H1 (cell line): ENCODE measurements around the gene SLC6A18. TPM values are rescaled to one million over a fixed set of nuclear protein-coding genes. Genes with fewer than 3 reads are reported as not detected.

Source experiments
- CTCF ChIA-PET: fragments of 300-600 bp; sonication (Branson Sonifier 250); formaldehyde crosslinking; loops from one replicate; lab custom pipeline; 2021; ENCODE audit not compliant: partially characterized antibody; lab: Charles Lee
- POLR2A ChIA-PET: fragments of 300-600 bp; sonication (Branson Sonifier 250); formaldehyde crosslinking; loops from one replicate; lab custom pipeline; 2021; ENCODE audit warnings: inconsistent platforms; ENCODE audit not compliant: partially characterized antibody; lab: Charles Lee
- DNase-seq, 2 experiments: peaks; one replicate each; pipeline versions ENCODE4 v3.0.0 to v3.0.0-alpha.2; 2010 to 2022; ENCODE audit warnings: low spot score in 2 of 2, low read depth in 1 of 2, mixed read lengths in 1 of 2
- FAIRE-seq: peaks from 2 replicates; lab custom pipeline; 2011; peaks lifted over from hg19 to GRCh38; lab: Jason Lieb, UNC
- H2AFZ ChIP-seq: 2 replicates; pipeline ENCODE4 v1.8.1; 2012; ENCODE audit warnings: low read length, inconsistent platforms
- H2AK5ac ChIP-seq: 2 replicates; pipeline ENCODE4 v1.6.1; 2013; ENCODE audit warnings: low read depth, low read length
- H2BK120ac ChIP-seq: replicated peaks from 2 replicates; pipeline ENCODE3; 2013; ENCODE audit warnings: low read depth, low read length, inconsistent platforms
- H2BK12ac ChIP-seq: 2 replicates; pipeline ENCODE4 v1.6.1; 2013; ENCODE audit warnings: low read depth, low read length
- H2BK15ac ChIP-seq: 2 replicates; pipeline ENCODE4 v1.6.1; 2013; ENCODE audit warnings: low read length
- H2BK20ac ChIP-seq: 2 replicates; pipeline ENCODE4 v1.6.1; 2013; ENCODE audit warnings: low read length
- H2BK5ac ChIP-seq: 2 replicates; pipeline ENCODE4 v1.6.1; 2013; ENCODE audit warnings: low read depth, low read length
- H3K14ac ChIP-seq: 2 replicates; pipeline ENCODE4 v1.6.1; 2013; ENCODE audit warnings: inconsistent platforms; ENCODE audit not compliant: insufficient read length
- H3K18ac ChIP-seq: 2 replicates; pipeline ENCODE4 v1.6.1; 2013; ENCODE audit warnings: low read length; ENCODE audit errors: extremely low read depth
- H3K23ac ChIP-seq: 2 replicates; pipeline ENCODE4 v1.6.1; 2013; ENCODE audit warnings: inconsistent platforms; ENCODE audit not compliant: insufficient read length
- H3K23me2 ChIP-seq: 2 replicates; pipeline ENCODE4 v1.6.1; 2013; ENCODE audit warnings: low read depth, low read length
- H3K27ac ChIP-seq: 2 replicates; pipeline ENCODE4 v1.6.1; 2011; ENCODE audit warnings: low read depth, low read length, inconsistent platforms
- H3K27me3 ChIP-seq, 4 experiments: replicated peaks in 1 of 4; 1 replicate in 1 of 4; 2 replicates in 3 of 4; pipeline versions ENCODE4 v1.6.1 to v1.8.1; 2011 to 2013; ENCODE audit warnings: low read length in 3 of 4, mild to moderate bottlenecking in 3 of 4, inconsistent platforms in 2 of 4, mixed read lengths in 2 of 4, moderate library complexity in 1 of 4; ENCODE audit not compliant: control insufficient read depth in 3 of 4, insufficient read depth in 3 of 4; ENCODE audit errors: extremely low read depth in 1 of 4
- H3K36me3 ChIP-seq, 4 experiments: 2 replicates each; pipeline versions ENCODE4 v1.6.1 to v1.8.1; 2011 to 2013; ENCODE audit warnings: mild to moderate bottlenecking in 4 of 4, low read length in 3 of 4, moderate library complexity in 2 of 4, control low read depth in 1 of 4, inconsistent platforms in 1 of 4; ENCODE audit not compliant: insufficient read depth in 4 of 4, control insufficient read depth in 2 of 4
- H3K4ac ChIP-seq: replicated peaks from 2 replicates; pipeline ENCODE3; 2013; ENCODE audit warnings: low read length, low read depth, mixed read lengths, inconsistent platforms; ENCODE audit not compliant: insufficient read length
- H3K4me1 ChIP-seq, 4 experiments: replicated peaks in 1 of 4; 1 replicate in 1 of 4; 2 replicates in 3 of 4; pipeline versions ENCODE4 v1.6.1 to v1.8.1; 2011 to 2013; ENCODE audit warnings: low read length in 3 of 4, inconsistent platforms in 2 of 4, mixed read lengths in 1 of 4; ENCODE audit not compliant: insufficient read depth in 4 of 4, control insufficient read depth in 3 of 4
- H3K4me2 ChIP-seq, 2 experiments: 2 replicates each; pipeline versions ENCODE4 v1.6.1 to v1.8.1; 2011 to 2013; ENCODE audit warnings: low read depth in 2 of 2, low read length in 2 of 2, control low read depth in 1 of 2, inconsistent platforms in 1 of 2, mild to moderate bottlenecking in 1 of 2; ENCODE audit not compliant: insufficient read depth in 1 of 2
- H3K4me3 ChIP-seq, 4 experiments: fragments of 200-600, 300-600 bp in 1 of 4; sonication (generic), shearing (Covaris generic), sonication (Bioruptor Twin) in 1 of 4; 2 replicates each; pipeline versions ENCODE4 v1.5.1 to v1.8.1; 2011 to 2016; ENCODE audit warnings: low read length in 4 of 4, low read depth in 3 of 4, control low read depth in 2 of 4, inconsistent platforms in 2 of 4, mild to moderate bottlenecking in 2 of 4, mixed read lengths in 1 of 4, moderate library complexity in 1 of 4; ENCODE audit not compliant: insufficient read depth in 2 of 4; ENCODE audit errors: extremely low read depth in 1 of 4
- H3K56ac ChIP-seq: replicated peaks from 2 replicates; pipeline ENCODE3; 2013; ENCODE audit warnings: low read depth, mild to moderate bottlenecking, mixed read lengths, low read length, inconsistent platforms; ENCODE audit not compliant: insufficient read length
- H3K79me1 ChIP-seq: 2 replicates; pipeline ENCODE4 v1.6.1; 2013; ENCODE audit warnings: low read depth, low read length, control low read depth
- H3K79me2 ChIP-seq, 2 experiments: 2 replicates each; pipeline versions ENCODE4 v1.6.1 to v1.8.1; 2012 to 2013; ENCODE audit warnings: low read length in 2 of 2, mild to moderate bottlenecking in 2 of 2, inconsistent platforms in 1 of 2; ENCODE audit not compliant: insufficient read depth in 2 of 2, control insufficient read depth in 1 of 2
- H3K9ac ChIP-seq, 4 experiments: replicated peaks in 1 of 4; 1 replicate in 1 of 4; 2 replicates in 3 of 4; pipeline versions ENCODE4 v1.6.1 to v1.8.1; 2011 to 2013; ENCODE audit warnings: low read depth in 3 of 4, low read length in 3 of 4, control low read depth in 2 of 4, mild to moderate bottlenecking in 2 of 4, moderate library complexity in 2 of 4, inconsistent platforms in 1 of 4; ENCODE audit errors: extremely low read depth in 1 of 4
- H3K9me3 ChIP-seq, 2 experiments: 2 replicates each; pipeline versions ENCODE4 v1.6.1 to v1.8.1; 2012 to 2013; ENCODE audit warnings: mild to moderate bottlenecking in 2 of 2, moderate library complexity in 2 of 2, control low read depth in 1 of 2, inconsistent platforms in 1 of 2, low read depth in 1 of 2, low read length in 1 of 2, mixed read lengths in 1 of 2; ENCODE audit not compliant: insufficient read depth in 2 of 2
- H4K20me1 ChIP-seq, 2 experiments: replicated peaks in 1 of 2; 2 replicates each; pipeline versions ENCODE3 to v1.8.1; 2011 to 2013; ENCODE audit warnings: inconsistent platforms in 2 of 2, low read length in 2 of 2, mild to moderate bottlenecking in 1 of 2; ENCODE audit not compliant: insufficient read depth in 2 of 2, control insufficient read depth in 1 of 2
- H4K5ac ChIP-seq: 2 replicates; pipeline ENCODE4 v1.6.1; 2013; ENCODE audit warnings: low read length, low read depth, mixed read lengths, inconsistent platforms; ENCODE audit not compliant: insufficient read length
- H4K8ac ChIP-seq: 2 replicates; pipeline ENCODE4 v1.8.0; 2013; ENCODE audit warnings: mild to moderate bottlenecking, moderate library complexity, low read length, inconsistent platforms; ENCODE audit not compliant: insufficient read depth; ENCODE audit errors: extremely low read depth
- H4K91ac ChIP-seq: replicated peaks from 2 replicates; pipeline ENCODE3; 2013; ENCODE audit warnings: low read length, mixed read lengths, inconsistent platforms; ENCODE audit not compliant: insufficient read length
- CHD1 ChIP-seq: IDR thresholded peaks from 2 replicates; pipeline ENCODE4 v1.6.1; 2012; ENCODE audit warnings: low read depth, low read length, improper control_type of control experiment
- CREB1 ChIP-seq: IDR thresholded peaks from 2 replicates; pipeline ENCODE4 v1.6.1; 2012; ENCODE audit warnings: inconsistent platforms
- CTCF ChIP-seq, 3 experiments: IDR thresholded peaks; 1 replicate in 2 of 3; 2 replicates in 1 of 3; pipeline versions ENCODE4 v1.5.1 to v1.6.1; 2011; ENCODE audit warnings: low read length in 3 of 3, mild to moderate bottlenecking in 3 of 3, inconsistent platforms in 2 of 3, low read depth in 1 of 3, moderate library complexity in 1 of 3; ENCODE audit not compliant: insufficient read depth in 1 of 3; ENCODE audit errors: control extremely low read depth in 1 of 3
- FOSL1 ChIP-seq: IDR thresholded peaks from 2 replicates; pipeline ENCODE4 v1.6.1; 2011; ENCODE audit warnings: mild to moderate bottlenecking, low read depth, low read length, moderate library complexity; ENCODE audit not compliant: insufficient read depth
- HDAC6 ChIP-seq: IDR thresholded peaks from one replicate; pipeline ENCODE4 v1.7.1; 2012; ENCODE audit warnings: low read depth, mild to moderate bottlenecking, inconsistent platforms, low read length, moderate library complexity
- KDM1A ChIP-seq: fragments of 200-600, 300-600 bp; sonication (generic); IDR thresholded peaks from 2 replicates; pipeline ENCODE4 v1.7.1; 2016; ENCODE audit warnings: mild to moderate bottlenecking, low read length, borderline replicate concordance
- PHF8 ChIP-seq: fragments of 200-600 bp; sonication (generic); conservative IDR thresholded peaks from 2 replicates; pipeline ENCODE4 v1.7.1; 2012; ENCODE audit warnings: low read depth, mild to moderate bottlenecking, inconsistent platforms, low read length, moderate library complexity
- POLR2A ChIP-seq, 2 experiments: IDR thresholded peaks; 1 replicate in 1 of 2; 2 replicates in 1 of 2; pipeline ENCODE4 v1.6.1; 2011; ENCODE audit warnings: low read depth in 2 of 2, low read length in 2 of 2, mild to moderate bottlenecking in 2 of 2; ENCODE audit errors: control extremely low read depth in 1 of 2
- SIN3A ChIP-seq, 2 experiments: IDR thresholded peaks in 1 of 2; conservative IDR thresholded peaks in 1 of 2; 2 replicates each; pipeline ENCODE4 v1.6.1; 2011 to 2012; ENCODE audit warnings: low read length in 2 of 2, improper control_type of control experiment in 1 of 2, low read depth in 1 of 2, mild to moderate bottlenecking in 1 of 2
- SUZ12 ChIP-seq: fragments of 200-600 bp; sonication (generic); IDR thresholded peaks from 2 replicates; pipeline ENCODE4 v1.6.1; 2012; ENCODE audit warnings: mild to moderate bottlenecking, inconsistent platforms, low read length, moderate library complexity, mixed read lengths
- whole genome bisulfite sequencing, 2 experiments: shearing (Covaris generic) in 1 of 2; methylation state at CpG; one replicate each; pipeline versions ENCODE4 v1.1.6 to v1.1.7; 2013 to 2015; ENCODE audit warnings: low lambda C conversion rate in 2 of 2, mixed read lengths in 2 of 2, inconsistent platforms in 1 of 2, low coverage in 1 of 2, missing lambda C conversion rate in 1 of 2; ENCODE audit not compliant: insufficient replicate concordance in 2 of 2, insufficient coverage in 1 of 2, insufficient read length in 1 of 2; ENCODE audit errors: extremely low coverage in 1 of 2, missing lambda C conversion rate in 1 of 2; 5-methylcytosine and 5-hydroxymethylcytosine counted together
- polyA plus RNA-seq, 7 experiments: library from polyadenylated mRNA; depleted of rRNA in 3 of 7; stranded (reverse) in 5 of 7; unstranded in 2 of 7; fragments of >200 nt in 5 of 7; fragments of 200-250 nt in 2 of 7; gene quantifications; 1 replicate in 5 of 7; 2 replicates in 1 of 7; 4 replicates in 1 of 7; pipeline versions ENCODE4 v1.2.1 to v1.2.3, GENCODE V29; 2011 to 2013; ENCODE audit warnings: missing spikeins in 2 of 7, mixed read lengths in 2 of 7
- total RNA-seq: library from RNA; stranded (reverse); fragmentation: NEBNext Ultra II Directional; extraction: Animal tissue kit (Norgen Biotek cat#: 25700); gene quantifications from 2 replicates; pipeline ENCODE4 v1.2.1, GENCODE V29; 2021

SLC6A18 gene
- total and polyA plus RNA-seq, 2 of the 8 experiments (the other 6 are each of a cell fraction or from before 2014, with no cell fraction given): not detected

GRCh38 chr5:1203311-1203967 lies 21.7 kb upstream of the SLC6A18 start:
- Histone ChIP-seq H2BK5ac (no peak overlapping the region), H2AFZ (no peak overlapping the region), H3K9me3 (no peaks in the 10 kb centered on the region), H3K23ac (no peak overlapping the region), H3K4ac (no peak overlapping the region), H4K20me1 (no peaks in the 10 kb centered on the region), H3K9ac (no peak overlapping the region), H3K79me1 (no peaks in the 10 kb centered on the region), H3K18ac (no peak overlapping the region), H4K8ac (no peak overlapping the region), H2BK12ac (no peak overlapping the region), H4K5ac (no peak overlapping the region), H2BK15ac (no peak overlapping the region), H3K79me2 (no peaks in the 10 kb centered on the region), H3K4me1 (peaks cover 0 to 3% (median 0%) of the 10 kb centered on the region in 4 experiments; a peak in 1 of 7 replicates), H3K23me2 (no peaks in the 10 kb centered on the region), H3K4me3 (no peak overlapping the region), H2BK120ac (no peak overlapping the region), H2AK5ac (no peak overlapping the region), H3K56ac (no peak overlapping the region), H4K91ac (no peak overlapping the region), H3K4me2 (no peak overlapping the region), H3K36me3 (no peaks in the 10 kb centered on the region), H2BK20ac (no peak overlapping the region), H3K27ac (no peak overlapping the region), H3K27me3 (no peaks in the 10 kb centered on the region; a peak in 1 of 7 replicates), H3K14ac (no peak overlapping the region)
- no peak for FAIRE-seq
- WGBS, 2 experiments: 89% methylated on average over 19 of the region's 24 CpGs; no CpG with 5 or more reads in 1 of the 2 experiments
- CTCF ChIA-PET: interaction anchor here (0.7 to 3.7 kb wide), 6 partner anchors 10 to 272 kb away, joined by 3 to 15 read pairs (median 4); no protein-coding TSS in a partner anchor
- DNase-seq: no peak
- POLR2A ChIA-PET: interaction anchor here (1.1 to 1.3 kb wide), 2 partner anchors 91 to 112 kb away, joined by 3 read pairs; no protein-coding TSS in a partner anchor
- TF ChIP-seq SUZ12 (no peak), CREB1 (no peak), CTCF (IDR thresholded peaks at IDR 0.05; ENCODE audit: control extremely low read depth in 1 of 3, insufficient read depth in 1 of 3, low read depth in 1 of 3, low read length in 3 of 3) (no peak), HDAC6 (no peak), SIN3A (conservative IDR thresholded peaks at IDR 0.05 in 1 of 2, IDR thresholded peaks at IDR 0.05 in 1 of 2; ENCODE audit: low read depth in 1 of 2, low read length in 2 of 2) (no peak), KDM1A (no peak), FOSL1 (no peak), CHD1 (no peak), PHF8 (no peak), POLR2A (IDR thresholded peaks at IDR 0.05; ENCODE audit: control extremely low read depth in 1 of 2, low read depth in 2 of 2, low read length in 2 of 2) (no peak)
